Measurements from ENCODE around the gene PLPP3.
A peak's percentile ranks its signal among the peaks of the same experiment; 100 is the strongest.

PLPP3 gene

GRCh38 chr1:56573311-56573710 is 6.1 kb downstream of the PLPP3 start (continued):
- TF ChIP-seq, protein P1, sequence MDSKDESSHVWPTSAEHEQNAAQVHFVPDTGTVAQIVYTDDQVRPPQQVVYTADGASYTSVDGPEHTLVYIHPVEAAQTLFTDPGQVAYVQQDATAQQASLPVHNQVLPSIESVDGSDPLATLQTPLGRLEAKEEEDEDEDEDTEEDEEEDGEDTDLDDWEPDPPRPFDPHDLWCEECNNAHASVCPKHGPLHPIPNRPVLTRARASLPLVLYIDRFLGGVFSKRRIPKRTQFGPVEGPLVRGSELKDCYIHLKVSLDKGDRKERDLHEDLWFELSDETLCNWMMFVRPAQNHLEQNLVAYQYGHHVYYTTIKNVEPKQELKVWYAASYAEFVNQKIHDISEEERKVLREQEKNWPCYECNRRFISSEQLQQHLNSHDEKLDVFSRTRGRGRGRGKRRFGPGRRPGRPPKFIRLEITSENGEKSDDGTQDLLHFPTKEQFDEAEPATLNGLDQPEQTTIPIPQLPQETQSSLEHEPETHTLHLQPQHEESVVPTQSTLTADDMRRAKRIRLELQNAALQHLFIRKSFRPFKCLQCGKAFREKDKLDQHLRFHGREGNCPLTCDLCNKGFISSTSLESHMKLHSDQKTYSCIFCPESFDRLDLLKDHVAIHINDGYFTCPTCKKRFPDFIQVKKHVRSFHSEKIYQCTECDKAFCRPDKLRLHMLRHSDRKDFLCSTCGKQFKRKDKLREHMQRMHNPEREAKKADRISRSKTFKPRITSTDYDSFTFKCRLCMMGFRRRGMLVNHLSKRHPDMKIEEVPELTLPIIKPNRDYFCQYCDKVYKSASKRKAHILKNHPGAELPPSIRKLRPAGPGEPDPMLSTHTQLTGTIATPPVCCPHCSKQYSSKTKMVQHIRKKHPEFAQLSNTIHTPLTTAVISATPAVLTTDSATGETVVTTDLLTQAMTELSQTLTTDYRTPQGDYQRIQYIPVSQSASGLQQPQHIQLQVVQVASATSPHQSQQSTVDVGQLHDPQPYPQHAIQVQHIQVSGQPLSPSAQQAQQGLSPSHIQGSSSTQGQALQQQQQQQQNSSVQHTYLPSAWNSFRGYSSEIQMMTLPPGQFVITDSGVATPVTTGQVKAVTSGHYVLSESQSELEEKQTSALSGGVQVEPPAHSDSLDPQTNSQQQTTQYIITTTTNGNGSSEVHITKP (tag by site-specific recombination; IDR thresholded peaks at IDR 0.05), result no peak
- TF ChIP-seq ZNF280D (tag by site-specific recombination; IDR thresholded peaks at IDR 0.05) (no peak), ZNF48 (tag by site-specific recombination; IDR thresholded peaks at IDR 0.05) (no peak), OVOL3 (tag by site-specific recombination; IDR thresholded peaks at IDR 0.05) (no peak), ZNF223 (tag by site-specific recombination; IDR thresholded peaks at IDR 0.05) (no peak), ZNF24 (tag by site-specific recombination; IDR thresholded peaks at IDR 0.05) (no peak), ZNF155 (tag by site-specific recombination; IDR thresholded peaks at IDR 0.05) (no peak), ZNF837 (tag by site-specific recombination; IDR thresholded peaks at IDR 0.05) (no peak), ZNF610 (tag by site-specific recombination; IDR thresholded peaks at IDR 0.05; ENCODE audit: borderline replicate concordance) (no peak), ZBTB44 (tag by site-specific recombination; IDR thresholded peaks at IDR 0.05) (0 out of 2 replicates have a peak, but pooled peaks have one; percentile 39), ZNF335 (tag by site-specific recombination; conservative IDR thresholded peaks at IDR 0.05) (no peak), ZBTB17 (tag by site-specific recombination; IDR thresholded peaks at IDR 0.05) (no peak), EGR2 (tag by site-specific recombination; IDR thresholded peaks at IDR 0.05; ENCODE audit: low read depth) (no peak), OSR2 (tag by site-specific recombination; IDR thresholded peaks at IDR 0.05) (peak; percentile 29; the same call in 1 of the 2 replicates), ZNF580 (tag by site-specific recombination; IDR thresholded peaks at IDR 0.05) (peak; percentile 16; the same call in 1 of the 2 replicates), KLF16 (tag by site-specific recombination; IDR thresholded peaks at IDR 0.05) (no peak), ZIC2 (tag by site-specific recombination; IDR thresholded peaks at IDR 0.05) (no peak), ZSCAN30 (tag by site-specific recombination; IDR thresholded peaks at IDR 0.05) (no peak), ZNF830 (tag by site-specific recombination; IDR thresholded peaks at IDR 0.05; ENCODE audit: low read depth) (no peak), FEZF1 (tag by site-specific recombination; IDR thresholded peaks at IDR 0.05) (peak; percentile 63), ZBTB8A (tag by site-specific recombination; IDR thresholded peaks at IDR 0.05) (no peak), HOXC10 (CRISPR knock-in tag; IDR thresholded peaks at IDR 0.05) (no peak), ZNF341 (tag by site-specific recombination; IDR thresholded peaks at IDR 0.05; ENCODE audit: low read depth) (no peak), ZNF473 (tag by site-specific recombination; IDR thresholded peaks at IDR 0.05) (no peak), ZSCAN23 (tag by site-specific recombination; IDR thresholded peaks at IDR 0.05) (no peak)
- TF ChIP-seq, protein P2, sequence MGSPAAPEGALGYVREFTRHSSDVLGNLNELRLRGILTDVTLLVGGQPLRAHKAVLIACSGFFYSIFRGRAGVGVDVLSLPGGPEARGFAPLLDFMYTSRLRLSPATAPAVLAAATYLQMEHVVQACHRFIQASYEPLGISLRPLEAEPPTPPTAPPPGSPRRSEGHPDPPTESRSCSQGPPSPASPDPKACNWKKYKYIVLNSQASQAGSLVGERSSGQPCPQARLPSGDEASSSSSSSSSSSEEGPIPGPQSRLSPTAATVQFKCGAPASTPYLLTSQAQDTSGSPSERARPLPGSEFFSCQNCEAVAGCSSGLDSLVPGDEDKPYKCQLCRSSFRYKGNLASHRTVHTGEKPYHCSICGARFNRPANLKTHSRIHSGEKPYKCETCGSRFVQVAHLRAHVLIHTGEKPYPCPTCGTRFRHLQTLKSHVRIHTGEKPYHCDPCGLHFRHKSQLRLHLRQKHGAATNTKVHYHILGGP (tag by site-specific recombination; IDR thresholded peaks at IDR 0.05), result no peak
- TF ChIP-seq, protein P3, sequence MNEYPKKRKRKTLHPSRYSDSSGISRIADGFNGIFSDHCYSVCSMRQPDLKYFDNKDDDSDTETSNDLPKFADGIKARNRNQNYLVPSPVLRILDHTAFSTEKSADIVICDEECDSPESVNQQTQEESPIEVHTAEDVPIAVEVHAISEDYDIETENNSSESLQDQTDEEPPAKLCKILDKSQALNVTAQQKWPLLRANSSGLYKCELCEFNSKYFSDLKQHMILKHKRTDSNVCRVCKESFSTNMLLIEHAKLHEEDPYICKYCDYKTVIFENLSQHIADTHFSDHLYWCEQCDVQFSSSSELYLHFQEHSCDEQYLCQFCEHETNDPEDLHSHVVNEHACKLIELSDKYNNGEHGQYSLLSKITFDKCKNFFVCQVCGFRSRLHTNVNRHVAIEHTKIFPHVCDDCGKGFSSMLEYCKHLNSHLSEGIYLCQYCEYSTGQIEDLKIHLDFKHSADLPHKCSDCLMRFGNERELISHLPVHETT (tag by site-specific recombination; IDR thresholded peaks at IDR 0.05), result no peak
- TF ChIP-seq, protein P4, sequence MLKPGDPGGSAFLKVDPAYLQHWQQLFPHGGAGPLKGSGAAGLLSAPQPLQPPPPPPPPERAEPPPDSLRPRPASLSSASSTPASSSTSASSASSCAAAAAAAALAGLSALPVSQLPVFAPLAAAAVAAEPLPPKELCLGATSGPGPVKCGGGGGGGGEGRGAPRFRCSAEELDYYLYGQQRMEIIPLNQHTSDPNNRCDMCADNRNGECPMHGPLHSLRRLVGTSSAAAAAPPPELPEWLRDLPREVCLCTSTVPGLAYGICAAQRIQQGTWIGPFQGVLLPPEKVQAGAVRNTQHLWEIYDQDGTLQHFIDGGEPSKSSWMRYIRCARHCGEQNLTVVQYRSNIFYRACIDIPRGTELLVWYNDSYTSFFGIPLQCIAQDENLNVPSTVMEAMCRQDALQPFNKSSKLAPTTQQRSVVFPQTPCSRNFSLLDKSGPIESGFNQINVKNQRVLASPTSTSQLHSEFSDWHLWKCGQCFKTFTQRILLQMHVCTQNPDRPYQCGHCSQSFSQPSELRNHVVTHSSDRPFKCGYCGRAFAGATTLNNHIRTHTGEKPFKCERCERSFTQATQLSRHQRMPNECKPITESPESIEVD (tag by site-specific recombination; IDR thresholded peaks at IDR 0.05), result peak; percentile 65

Measured in HEK293 (cell line).